HG03066 (cell line): ENCODE data around the gene CDKAL1.
"Not testable (repeated sequence)": the region's sequence is repeated elsewhere in the genome, so short reads cannot be mapped to it uniquely, and the experiment has no call there.

Experiments
- ATAC-seq: cut with Tn5 transposase; IDR thresholded peaks from one replicate; pipeline ENCODE4 v1.9.1; 2021; ENCODE audit warnings: low read depth; ENCODE audit not compliant: unreplicated experiment

The CDKAL1 gene

DNA sequence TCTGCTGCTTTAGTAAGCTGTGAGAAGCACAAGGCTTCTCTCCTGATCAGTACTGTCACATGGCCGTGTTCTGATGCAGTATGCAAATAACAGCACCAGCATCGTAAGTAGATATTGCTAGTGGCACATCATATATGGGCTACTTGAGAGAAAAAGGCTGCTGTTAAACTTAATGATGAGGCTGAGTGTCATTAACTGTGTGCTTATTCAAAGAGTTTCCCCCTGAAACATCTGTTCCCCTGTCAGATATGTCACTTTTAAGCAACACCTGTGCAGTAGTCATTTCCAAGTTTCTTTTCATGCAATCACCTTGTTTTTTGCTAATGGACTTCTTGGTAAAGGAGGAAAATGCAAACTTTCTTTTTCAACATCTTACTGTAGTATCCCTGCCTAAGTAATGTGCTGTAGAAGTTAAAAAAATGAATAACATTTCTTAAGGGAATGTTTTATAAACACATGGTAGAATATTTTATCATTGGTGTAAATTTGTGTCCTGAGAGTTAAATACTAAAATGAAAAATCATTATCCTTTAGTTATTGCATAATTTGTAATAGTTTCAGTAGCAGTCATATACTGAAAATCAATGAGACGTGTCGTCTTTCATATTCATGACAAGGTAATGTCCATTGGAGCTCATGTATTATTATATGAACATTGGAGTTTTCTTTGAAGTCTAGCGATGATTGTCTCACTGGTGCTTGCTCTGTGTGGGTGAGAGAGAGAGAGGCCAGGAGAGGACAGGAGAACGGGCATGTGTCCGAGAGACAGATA lies 366.3 kb downstream of the CDKAL1 start:
- peak; percentile 79 for ATAC-seq

DNA sequence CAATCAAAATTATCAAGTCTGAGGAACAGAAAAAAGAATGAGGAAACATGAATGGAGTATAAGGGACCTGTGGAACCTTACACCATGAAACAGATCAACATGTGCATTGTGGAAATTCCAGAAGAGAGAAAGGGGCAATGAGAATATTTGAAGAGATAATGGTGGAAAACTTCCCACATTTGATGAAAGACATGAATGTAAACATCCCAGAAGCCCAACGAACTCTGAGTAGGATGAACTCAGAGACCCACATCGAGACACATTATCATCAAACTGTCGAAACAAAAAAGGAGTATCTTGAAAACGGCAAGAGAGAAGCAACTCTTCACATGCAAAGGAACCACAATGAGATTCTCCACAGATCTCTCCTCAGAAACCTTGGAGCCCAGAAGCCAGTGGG lies 371.1 kb downstream of the CDKAL1 start:
- ATAC-seq: no peak

DNA sequence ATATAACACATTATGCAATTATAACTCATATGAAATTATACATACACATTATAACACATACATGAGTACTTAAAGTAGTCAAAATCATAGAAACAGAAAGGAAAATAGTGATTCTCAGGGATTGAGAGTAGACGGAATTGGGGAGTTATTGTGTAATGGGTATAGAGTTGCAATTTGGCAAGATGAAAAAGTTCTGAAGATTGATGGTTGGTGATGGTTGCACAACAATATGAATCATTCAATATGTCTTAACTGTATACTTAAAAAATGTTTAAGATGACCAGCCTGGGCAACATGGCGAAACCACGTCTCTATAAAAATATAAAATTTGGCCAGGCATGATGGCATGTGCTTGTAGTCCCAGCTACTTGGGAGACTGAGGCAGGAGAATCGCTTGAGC lies 372.7 kb downstream of the CDKAL1 start:
- no peak for ATAC-seq

DNA sequence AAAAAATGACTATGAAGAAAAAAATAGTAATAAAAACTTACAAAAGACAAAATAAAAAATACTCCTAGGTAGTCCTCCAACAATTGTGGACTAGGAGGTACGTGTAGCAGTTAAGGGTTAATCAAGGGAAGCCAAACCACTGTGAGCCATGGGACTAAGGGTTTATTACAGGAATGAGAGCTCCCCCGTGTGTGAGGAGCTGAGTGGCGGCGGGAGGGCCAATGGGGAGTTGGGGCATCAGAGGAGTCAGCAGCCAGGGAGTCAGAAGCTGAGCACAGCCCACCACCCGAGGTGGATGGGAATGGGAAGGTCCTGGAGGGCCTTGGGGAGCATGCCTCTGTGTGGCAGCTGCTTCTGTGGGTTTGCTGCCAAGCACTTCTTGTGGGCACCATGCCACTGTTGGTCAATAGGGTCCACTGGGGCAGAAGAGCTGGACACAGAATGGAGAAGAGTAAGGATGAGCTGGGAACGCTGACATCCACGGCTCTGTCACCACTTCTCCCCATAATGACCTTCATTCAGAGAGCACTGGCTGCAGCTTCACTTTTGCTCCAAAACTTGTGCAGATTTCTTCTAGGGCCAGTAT lies 373.3 kb downstream of the CDKAL1 start:
- no peak for ATAC-seq

DNA sequence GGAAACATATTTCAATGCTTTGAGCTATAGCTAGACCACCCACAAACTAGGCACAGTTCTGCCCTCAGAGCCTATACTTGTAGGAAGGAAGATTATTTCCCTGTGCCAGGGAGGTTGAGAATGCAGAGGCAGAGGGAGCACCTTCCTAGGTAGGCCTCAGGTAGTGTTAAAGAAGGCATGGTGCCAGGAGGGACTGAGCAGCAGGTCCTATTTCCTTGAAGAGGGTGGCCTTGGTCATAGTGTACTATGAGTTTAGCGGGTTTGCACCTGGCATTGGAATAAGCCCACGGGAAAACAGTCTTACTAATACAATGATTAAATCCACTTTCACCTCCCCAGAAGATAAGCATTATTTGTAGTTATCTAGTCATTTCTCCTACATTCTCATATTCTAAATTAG lies 375.4 kb downstream of the CDKAL1 start:
- ATAC-seq: no peak

DNA sequence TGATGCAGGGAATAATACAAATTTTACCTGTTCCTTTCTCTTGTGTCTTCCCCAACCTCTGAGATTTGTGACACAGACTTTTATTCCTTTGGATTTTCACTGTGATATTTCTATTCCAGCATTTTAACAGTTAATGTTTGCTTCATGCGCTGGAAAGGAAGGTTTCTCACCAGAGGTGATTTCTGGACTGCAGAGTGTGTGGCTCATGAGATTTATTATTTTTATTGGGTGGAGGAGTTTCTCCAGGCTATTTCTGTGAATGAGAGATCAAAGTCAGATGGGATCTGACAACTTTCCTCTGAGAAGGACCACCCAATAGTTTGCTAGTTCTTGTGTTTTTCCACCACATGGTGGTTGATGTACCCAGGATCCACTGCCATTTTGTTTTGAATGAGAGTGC lies 377.5 kb downstream of the CDKAL1 start:
- no peak for ATAC-seq

DNA sequence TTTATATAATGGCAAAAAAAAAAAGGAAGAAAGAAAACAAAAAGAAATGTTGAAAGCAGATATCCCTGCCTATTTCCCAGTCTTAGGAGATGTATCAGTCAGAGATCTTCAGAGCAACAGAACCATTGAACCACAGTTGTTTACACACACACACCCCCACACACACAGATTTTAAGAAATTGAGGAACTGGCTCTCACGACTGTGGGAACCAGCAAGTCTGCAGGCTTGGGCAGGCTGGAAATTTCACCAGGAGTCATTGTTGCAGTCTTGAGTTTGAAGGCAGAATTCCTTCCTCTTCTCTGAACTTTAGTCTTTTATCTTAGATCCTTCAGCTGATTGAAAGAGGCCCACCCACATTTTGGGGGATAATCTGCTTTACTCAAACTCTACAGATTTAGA lies 380.9 kb downstream of the CDKAL1 start:
- ATAC-seq: no peak

DNA sequence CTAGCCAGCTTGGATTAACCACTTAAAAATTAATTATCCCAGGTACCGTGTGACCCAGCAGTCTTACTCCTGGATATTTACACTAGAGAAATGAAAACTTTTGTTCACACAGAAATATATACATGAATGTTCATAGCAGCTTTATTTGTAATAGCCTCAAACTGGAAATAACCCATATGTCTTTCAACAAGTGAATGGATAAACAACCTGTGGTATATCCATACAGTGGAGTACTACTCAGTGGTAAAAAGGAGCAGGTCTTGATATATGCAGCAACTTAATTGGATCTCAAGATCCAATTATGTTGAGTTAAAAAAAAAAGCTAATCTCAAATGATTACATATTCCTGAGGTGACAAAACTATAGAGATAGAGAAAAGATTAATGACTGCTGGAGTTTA lies 381.4 kb downstream of the CDKAL1 start:
- no peak for ATAC-seq

DNA sequence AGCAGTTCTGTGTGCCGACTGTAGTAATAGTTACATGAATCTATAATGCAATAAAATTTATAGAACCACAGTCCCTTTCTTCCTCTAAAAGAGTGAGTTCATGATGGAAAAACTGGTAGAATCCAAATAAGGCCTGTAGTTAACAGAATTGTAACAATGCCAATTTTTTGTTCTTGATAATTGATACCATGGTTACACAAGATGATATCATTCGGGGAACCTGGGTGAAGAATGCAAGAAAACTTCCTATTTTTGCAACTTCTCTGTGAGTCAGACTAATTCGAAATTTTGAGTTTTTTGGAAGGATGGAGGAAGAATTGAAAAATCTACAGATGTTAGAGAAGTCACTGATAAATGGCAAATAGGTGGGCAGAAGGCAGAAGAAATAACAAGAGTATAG lies 381.8 kb downstream of the CDKAL1 start:
- no peak for ATAC-seq

DNA sequence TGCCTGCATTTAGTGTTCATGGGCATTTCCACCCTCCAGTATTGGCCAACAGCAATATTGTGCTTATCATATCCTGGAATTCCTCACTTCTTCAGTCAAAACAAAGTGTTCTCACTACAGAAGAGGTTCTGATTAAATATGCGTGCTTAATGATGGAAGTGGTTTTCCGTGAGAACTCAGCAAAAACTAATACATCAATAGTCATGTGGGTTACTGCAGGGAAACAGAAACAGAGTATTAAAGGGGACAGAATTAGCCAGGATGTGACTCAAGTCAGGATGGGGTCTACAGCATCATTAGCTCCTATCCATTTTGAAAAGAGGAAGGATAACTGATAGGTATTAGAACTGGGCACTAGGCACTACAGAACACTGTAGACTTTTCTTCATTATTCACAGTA lies 384.6 kb downstream of the CDKAL1 start:
- ATAC-seq: peak; percentile 40

DNA sequence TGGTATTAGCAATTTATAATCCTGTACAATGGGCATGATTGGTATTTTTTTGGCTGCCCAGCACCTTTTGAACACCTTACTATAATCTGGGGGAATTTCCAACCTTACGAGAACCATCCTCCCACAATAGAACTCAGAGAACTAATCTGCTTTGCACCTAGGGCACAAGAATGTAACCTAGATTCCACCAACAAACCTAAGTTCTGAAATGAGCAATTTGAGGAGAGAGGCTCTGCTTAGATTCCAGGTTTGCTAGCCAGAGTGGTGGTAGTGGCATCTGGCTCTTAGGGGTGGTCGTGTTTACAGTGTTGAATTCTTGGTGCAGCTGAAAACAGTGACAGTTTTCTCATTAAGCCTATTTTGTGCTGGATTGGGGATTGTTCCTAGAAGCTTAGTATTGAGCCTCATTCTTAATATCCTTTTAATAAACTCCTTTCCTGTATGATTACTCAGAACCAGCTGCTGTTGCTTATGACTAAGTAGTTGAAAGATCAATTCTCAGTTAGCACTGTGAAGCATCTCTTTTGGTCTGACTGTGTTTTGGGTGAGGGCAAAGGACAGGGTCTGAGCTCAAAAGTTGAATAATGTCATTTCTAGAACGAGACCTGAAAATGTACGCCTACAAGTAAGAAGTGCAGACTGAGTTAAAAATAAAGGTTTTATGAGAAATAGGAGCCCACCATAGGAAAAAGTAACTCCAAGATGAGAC lies 385.6 kb downstream of the CDKAL1 start:
- peak; percentile 79 for ATAC-seq

DNA sequence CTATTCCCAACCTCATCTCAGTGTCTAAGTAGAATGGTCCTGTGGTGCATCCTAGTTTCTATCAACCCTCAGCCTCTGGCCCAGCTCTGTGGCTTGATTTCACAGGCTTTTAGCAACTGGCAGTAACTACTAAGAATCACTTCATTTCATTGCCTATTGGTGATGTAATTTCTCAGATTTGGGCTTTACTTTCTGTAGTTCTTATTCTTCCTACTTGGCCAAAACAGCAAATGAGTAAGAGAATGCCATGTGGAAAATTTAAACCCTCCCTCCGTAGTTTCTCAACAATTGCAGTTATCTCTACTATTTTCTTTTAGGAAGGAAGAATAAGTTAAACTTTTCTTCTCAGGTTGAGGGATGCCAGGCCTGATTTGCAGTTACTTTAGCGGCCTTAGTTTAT lies 387.3 kb downstream of the CDKAL1 start:
- no peak for ATAC-seq

DNA sequence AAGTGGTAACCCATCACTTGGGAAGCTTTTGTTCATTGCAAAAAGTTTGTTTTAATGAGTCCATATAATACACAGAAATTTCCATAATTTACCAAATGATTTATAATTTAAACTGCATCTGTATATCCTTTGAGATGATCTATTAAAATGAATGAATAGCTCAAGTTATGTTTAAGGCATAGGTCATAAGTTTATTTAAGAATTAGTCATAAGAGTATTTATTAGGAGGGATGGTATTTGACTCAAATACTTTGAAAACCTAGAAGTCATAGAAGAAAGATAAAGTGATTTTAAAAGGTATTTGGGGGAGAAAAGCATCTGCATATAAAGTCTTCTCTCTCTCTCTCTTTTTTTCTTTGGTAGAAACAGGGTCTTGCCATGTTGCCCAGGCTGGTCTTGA lies 388.5 kb downstream of the CDKAL1 start:
- no peak for ATAC-seq

DNA sequence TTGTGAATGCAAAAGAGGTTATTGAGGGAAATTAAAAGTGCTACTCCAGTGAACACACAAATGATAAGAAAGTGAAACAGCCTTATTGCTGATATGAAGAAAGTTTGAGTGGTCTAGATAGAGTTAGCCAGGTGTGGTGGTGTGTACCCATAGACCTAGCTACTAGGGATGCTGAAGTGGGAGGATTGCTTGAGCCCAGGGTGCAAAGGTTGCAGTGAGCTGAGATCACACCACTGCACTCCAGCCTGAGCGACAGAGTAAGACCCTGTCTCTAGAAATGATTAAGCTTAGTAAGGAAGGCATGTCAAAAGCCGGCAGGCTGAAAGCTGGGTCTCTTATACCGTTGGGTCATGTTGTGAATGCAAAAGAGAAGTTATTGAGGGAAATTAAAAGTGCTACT lies 389.8 kb downstream of the CDKAL1 start:
- ATAC-seq: not testable (repeated sequence)

DNA sequence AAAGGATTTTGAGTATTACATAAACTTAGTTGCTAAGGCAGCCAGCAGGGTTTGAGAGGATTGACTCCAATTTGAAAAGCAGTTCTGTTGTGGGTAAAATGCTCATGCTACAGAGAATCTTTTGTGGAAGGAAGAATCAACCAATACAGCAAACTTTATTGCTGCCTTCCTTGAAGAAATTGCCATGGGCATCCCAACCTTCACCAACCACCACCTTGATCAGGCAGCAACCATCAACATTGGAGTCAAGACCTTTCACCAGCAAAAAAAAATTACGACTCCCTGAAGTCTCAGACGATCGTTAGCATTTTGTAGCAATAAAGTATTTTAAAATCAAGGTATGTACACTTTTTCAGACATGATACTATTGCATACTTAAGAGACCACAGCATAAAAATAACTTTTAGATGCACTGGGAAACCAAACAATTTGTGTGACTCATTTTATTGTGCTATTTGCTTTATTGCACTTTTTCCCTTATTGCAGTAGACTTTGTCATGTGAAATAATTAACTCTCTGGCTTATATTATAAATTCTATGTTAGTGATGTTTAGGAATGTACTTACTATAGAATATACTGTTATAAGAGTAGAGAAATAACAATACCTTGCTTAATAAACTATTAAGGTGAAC lies 390.8 kb downstream of the CDKAL1 start:
- ATAC-seq: no peak

DNA sequence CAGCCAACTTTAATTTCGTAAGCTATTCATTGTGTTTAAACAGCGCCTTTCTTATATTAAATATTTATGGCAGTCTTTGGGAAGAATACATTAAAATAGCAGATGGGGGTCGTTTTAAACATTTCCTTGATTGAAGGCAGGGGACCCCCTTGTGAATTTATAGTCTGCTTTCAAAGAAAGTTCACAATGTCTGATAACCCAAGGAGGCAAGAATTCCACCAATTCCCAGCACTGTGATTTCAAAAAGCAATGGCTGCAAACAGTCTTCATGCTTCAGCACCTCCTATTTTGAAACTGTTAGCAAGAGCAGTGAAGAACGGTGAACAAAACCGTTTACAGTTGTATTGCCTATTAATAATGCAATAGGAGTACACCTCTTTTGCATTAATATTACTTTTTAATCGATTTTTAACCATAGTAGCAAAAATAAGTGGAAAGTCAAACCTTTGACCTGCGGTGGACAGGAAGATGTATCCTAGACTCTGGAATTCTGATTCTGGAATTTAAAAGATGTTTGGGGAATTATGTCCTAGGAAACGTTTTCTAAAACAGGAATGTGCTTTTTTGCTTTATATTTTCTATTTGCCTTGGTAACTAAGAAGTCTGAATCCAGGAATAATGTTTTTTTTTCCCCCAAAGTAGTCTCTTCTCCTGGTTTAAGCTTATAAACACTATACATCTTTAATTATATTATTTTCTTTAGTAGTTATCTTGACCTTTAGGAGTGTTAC lies 393.0 kb downstream of the CDKAL1 start:
- no peak for ATAC-seq

DNA sequence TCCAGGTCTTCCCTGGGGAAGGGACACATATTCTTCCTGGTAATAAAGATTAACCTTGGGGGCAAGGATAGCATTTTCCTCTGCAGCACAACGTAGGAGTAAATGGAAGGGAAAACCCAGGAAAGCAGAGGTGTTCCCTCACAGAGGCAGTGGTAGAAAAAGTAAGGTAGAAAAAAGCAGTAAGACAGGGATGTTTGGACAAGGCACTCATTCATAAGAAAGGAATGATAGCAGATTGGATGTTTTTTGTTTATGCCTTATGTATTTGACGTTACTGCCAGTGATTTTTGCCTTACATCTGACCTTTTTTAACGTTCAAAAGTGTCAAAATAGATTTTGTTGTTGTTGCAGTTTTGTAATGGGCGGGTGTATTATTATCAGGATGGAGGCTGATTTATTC lies 395.0 kb downstream of the CDKAL1 start:
- ATAC-seq: no peak

DNA sequence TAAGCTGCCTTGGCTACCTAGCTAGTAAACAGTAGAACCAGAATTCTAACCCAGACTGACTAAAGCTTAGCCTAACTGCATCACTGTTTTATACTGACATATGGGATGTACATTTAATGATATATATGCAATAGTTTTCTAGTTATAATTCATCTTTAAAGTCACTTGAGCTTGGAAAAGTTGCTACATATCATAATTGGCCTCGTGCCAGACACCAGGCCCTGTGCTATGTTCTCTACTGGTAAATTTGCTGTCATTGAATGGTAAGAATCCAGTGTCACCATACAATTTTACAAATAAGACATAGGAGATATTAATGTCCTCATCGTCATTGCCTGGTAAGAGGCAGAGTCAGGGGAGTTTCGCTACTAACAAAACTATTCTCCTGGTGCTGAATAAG lies 396.8 kb downstream of the CDKAL1 start:
- no peak for ATAC-seq

DNA sequence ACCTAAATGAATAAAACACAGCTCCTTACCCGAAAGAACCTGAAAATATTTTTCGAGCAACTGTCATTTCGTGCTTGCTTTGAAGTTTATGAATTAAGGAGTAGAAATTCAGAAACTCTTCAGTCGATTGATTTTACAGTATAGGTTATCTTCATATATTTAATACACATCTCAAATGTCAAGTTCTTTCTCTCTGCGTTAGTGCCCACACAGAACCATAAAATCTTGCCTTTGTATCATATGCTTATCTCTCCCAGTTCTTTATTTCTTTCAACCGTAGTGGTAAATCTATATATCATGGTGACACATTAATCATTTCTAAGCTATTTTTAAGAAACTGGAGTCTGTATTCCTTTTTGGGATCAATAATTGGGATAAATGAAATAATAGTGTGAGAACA lies 397.5 kb downstream of the CDKAL1 start:
- ATAC-seq: no peak

DNA sequence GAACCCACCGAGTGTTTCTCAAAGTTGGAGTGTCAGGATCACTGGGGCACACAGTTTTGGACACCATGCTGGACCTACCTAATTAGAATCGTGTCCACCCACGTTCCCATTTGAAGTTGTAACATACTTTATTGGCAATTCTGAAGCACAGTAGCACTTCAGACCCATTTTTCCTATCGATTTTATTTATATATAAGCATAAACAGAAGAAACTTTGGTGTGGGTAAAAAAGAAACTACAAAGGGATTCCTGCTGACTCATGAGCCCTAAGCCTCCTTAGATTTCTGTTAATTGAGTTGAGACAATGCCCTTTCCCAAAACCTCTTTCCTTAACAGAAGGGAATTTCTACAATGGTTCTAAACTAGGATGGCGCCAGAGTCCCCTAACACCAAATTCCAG lies 398.0 kb downstream of the CDKAL1 start:
- no peak for ATAC-seq
